Psoas muscle (tissue), 8 donors: Measurements from ENCODE around the gene SLC23A2. TPM values are rescaled to one million over a fixed set of nuclear protein-coding genes. Genes with fewer than 3 reads are reported as not detected.
"Not testable (repeated sequence)": the region's sequence is repeated elsewhere in the genome, so short reads cannot be mapped to it uniquely, and the experiment has no call there.

Experiments used
- ATAC-seq, 4 donors: fragments of 200-7000 bp; cut with Tn5 transposase; one replicate each; pipeline ENCODE4 v1.9.1; 2020; ENCODE audit warnings: moderate library complexity in 3 of 4, mild to moderate bottlenecking in 2 of 4
- DNase-seq, 2 donors: peaks; one replicate each; pipeline ENCODE4 v3.0.0-alpha.2; 2020
- H3K27ac ChIP-seq: fragments of 200-600 bp; one replicate; pipeline ENCODE4 v1.8.0; 2022
- H3K27me3 ChIP-seq, 3 donors: fragments of 200-600 bp in 1 of 3; one replicate each; pipeline versions ENCODE4 v1.6.1 to v1.8.0; 2013 to 2022; ENCODE audit warnings: low read length in 2 of 3, mild to moderate bottlenecking in 2 of 3, moderate library complexity in 1 of 3; ENCODE audit not compliant: insufficient read depth in 3 of 3
- H3K36me3 ChIP-seq, 2 donors: fragments of 200-600 bp in 1 of 2; one replicate each; pipeline versions ENCODE4 v1.6.1 to v1.8.0; 2013 to 2022; ENCODE audit warnings: low read depth in 1 of 2, mild to moderate bottlenecking in 1 of 2, moderate library complexity in 1 of 2; ENCODE audit not compliant: insufficient read depth in 1 of 2
- H3K4me1 ChIP-seq: fragments of 200-600 bp; one replicate; pipeline ENCODE4 v1.8.0; 2022
- H3K4me3 ChIP-seq: fragments of 200-600 bp; one replicate; pipeline ENCODE4 v1.8.0; 2022; ENCODE audit warnings: mild to moderate bottlenecking
- H3K9me3 ChIP-seq: fragments of 200-600 bp; one replicate; pipeline ENCODE4 v1.8.0; 2022
- CTCF ChIP-seq: fragments of 200-600 bp; IDR thresholded peaks from one replicate; pipeline ENCODE4 v1.8.0; 2022; ENCODE audit warnings: antibody characterized with exemption
- WGBS, 3 donors: extraction: QIAGEN DNeasy Blood & Tissue Kit; methylation state at CpG; one replicate each; pipeline versions ENCODE4 v1.1.6 to v1.1.7; 2013; 5-methylcytosine and 5-hydroxymethylcytosine counted together
- intact Hi-C, 2 donors: fragments of 100-400 bp; cut with DNase I; formaldehyde crosslinking; loops; one replicate each; pipeline versions ENCODE4 v1.11.0 to v1.14.2; 2022
- polyA plus RNA-seq, 3 donors: library from polyadenylated mRNA; stranded (reverse); fragments of 200-250 nt; gene quantifications; one replicate each; pipeline ENCODE4 v1.2.3, GENCODE V29; 2013
- total RNA-seq, 4 donors: library from RNA; stranded (reverse); fragmentation: NEBNext Ultra II Directional in 2 of 4; extraction: Animal tissue kit (Norgen Biotek cat#: 25700) in 2 of 4; gene quantifications; one replicate each; pipeline versions ENCODE4 v1.2.1 to v1.2.4, GENCODE V29; 2021 to 2023
- donor health status: healthy with polysubstance abuse.
- donor health status: DM: no; HTN: no; CAD: no; lungs with moderate emphysema.
- donor health status: Bipolar disorder and iron deficiency.
- donor health status: healthy.
- donor health status: DM: yes; HTN: yes; CAD: no.
- donor health status: DM: no; HTN: no; CAD: no.
- donor health status: DM: no; HTN: no; CAD: no.
- donor health status: DM: yes; HTN: yes; CAD: no.

The SLC23A2 gene
- total and polyA plus RNA-seq, 7 donors = 0.87 to 4.9 (median 3.4) TPM

GRCh38 chr20:5033566-5033965, 32.3 kb upstream of the SLC23A2 start:
- Histone ChIP-seq H3K36me3 (no peaks in the 10 kb centered on the region), H3K27ac (no peak overlapping the region), H3K9me3 (no peaks in the 10 kb centered on the region), H3K4me3 (no peak overlapping the region), H3K27me3 (no peaks in the 10 kb centered on the region), H3K4me1 (no peaks in the 10 kb centered on the region)
- WGBS, 3 donors = 46 to 59% (median 56%) methylated on average over 2 of the region's 2 CpGs
- intact Hi-C loops = no loop called here
- no peak for ATAC-seq
- no peak for DNase-seq
- no peak for TF ChIP-seq CTCF

GRCh38 chr20:5031701-5032100, 30.4 kb upstream of the SLC23A2 start:
- H3K9me3 ChIP-seq, H3K27ac ChIP-seq, H3K4me3 ChIP-seq, DNase-seq, H3K36me3 ChIP-seq, ATAC-seq, intact Hi-C loops, H3K27me3 ChIP-seq, H3K4me1 ChIP-seq: not testable (repeated sequence)
- WGBS, 3 donors = 89 to 94% (median 91%) methylated on average over 10 of the region's 10 CpGs

GRCh38 chr20:5031206-5031557, 29.9 kb upstream of the SLC23A2 start:
- no peak for ATAC-seq
- H3K4me1 ChIP-seq = no peaks in the 10 kb centered on the region
- H3K36me3 ChIP-seq = no peaks in the 10 kb centered on the region
- no peaks in the 10 kb centered on the region for H3K9me3 ChIP-seq
- no peak for DNase-seq
- intact Hi-C loops = no loop called here
- no peaks in the 10 kb centered on the region for H3K27me3 ChIP-seq
- TF ChIP-seq CTCF = no peak
- 80 to 89% (median 82%) methylated on average over 10 of the region's 10 CpGs for WGBS, 3 donors
- H3K27ac ChIP-seq = no peak overlapping the region
- no peak overlapping the region for H3K4me3 ChIP-seq

- H3K9me3 ChIP-seq = no peaks in the 10 kb centered on the region
- H3K27me3 ChIP-seq = no peaks in the 10 kb centered on the region
- ATAC-seq (no peak), DNase-seq (no peak)
- H3K4me3 ChIP-seq = no peak overlapping the region
- TF ChIP-seq CTCF = no peak
- H3K36me3 ChIP-seq = no peaks in the 10 kb centered on the region
- no peak overlapping the region for H3K27ac ChIP-seq
- intact Hi-C loops = no loop called here
- 70 to 71% (median 71%) methylated on average over 10 of the region's 10 CpGs for WGBS, 3 donors
- H3K4me1 ChIP-seq = no peaks in the 10 kb centered on the region
Observed at GRCh38 chr20:5030348-5031205, 29.3 kb upstream of the SLC23A2 start.

- H3K36me3 ChIP-seq, H3K27me3 ChIP-seq, ATAC-seq, intact Hi-C loops, H3K4me3 ChIP-seq, H3K4me1 ChIP-seq, H3K9me3 ChIP-seq, H3K27ac ChIP-seq, DNase-seq: not testable (repeated sequence)
- WGBS, 3 donors = 94 to 98% (median 96%) methylated on average over 4 of the region's 4 CpGs
Observed at GRCh38 chr20:5028258-5029059, 27.1 kb upstream of the SLC23A2 start.
